ENCODE data around the gene TEF. TPM values are rescaled to one million over a fixed set of nuclear protein-coding genes. Genes with fewer than 3 reads are reported as not detected.

The TEF gene
- total and polyA plus RNA-seq, 9 of the 15 experiments (the other 6 are each of a cell fraction or from before 2014, with no cell fraction given) = 0.04 to 3.1 (median 1.2) TPM

DNA sequence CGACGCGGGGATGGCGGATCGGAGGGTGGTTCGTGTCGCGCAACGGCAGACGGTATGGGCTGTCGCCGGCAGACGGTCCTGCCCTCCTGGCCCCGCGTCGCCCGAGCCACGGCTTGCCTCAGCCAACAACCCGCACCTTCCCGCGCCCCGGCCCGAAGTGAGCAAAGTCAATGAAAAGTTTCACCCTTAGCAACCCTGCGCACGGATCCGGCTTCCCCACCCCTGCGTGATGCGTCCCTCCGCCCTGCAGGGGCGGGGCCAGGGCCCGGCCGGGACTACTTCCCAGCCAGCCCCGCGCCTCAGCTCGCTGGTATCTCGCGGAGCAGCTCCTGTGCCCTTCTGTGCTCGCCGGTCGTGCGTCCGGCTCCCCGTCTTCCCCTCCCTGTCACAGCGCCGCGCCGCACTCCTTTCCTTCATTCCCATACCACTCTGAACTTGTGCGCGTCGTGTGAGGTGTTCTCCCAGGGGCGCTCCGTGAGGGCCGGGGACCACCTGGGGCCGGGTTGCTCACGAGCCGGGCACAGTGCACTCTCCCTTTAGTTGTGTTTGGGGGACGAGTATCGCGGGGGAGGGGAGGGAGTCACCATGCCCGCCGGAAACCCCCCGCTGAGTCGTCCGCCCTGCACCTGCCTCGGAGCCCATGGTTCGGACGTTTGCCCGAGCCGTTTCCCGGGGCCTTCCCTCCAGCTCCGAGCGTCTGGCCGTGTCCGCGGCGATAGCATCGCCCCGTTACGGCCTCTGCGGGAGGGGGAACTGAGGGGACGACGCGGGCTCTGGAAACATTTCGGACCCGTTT lies 65.1 kb downstream of the TEF start, which contains the start of gene TOB2 (continued):
- TF ChIP-seq, protein P1, sequence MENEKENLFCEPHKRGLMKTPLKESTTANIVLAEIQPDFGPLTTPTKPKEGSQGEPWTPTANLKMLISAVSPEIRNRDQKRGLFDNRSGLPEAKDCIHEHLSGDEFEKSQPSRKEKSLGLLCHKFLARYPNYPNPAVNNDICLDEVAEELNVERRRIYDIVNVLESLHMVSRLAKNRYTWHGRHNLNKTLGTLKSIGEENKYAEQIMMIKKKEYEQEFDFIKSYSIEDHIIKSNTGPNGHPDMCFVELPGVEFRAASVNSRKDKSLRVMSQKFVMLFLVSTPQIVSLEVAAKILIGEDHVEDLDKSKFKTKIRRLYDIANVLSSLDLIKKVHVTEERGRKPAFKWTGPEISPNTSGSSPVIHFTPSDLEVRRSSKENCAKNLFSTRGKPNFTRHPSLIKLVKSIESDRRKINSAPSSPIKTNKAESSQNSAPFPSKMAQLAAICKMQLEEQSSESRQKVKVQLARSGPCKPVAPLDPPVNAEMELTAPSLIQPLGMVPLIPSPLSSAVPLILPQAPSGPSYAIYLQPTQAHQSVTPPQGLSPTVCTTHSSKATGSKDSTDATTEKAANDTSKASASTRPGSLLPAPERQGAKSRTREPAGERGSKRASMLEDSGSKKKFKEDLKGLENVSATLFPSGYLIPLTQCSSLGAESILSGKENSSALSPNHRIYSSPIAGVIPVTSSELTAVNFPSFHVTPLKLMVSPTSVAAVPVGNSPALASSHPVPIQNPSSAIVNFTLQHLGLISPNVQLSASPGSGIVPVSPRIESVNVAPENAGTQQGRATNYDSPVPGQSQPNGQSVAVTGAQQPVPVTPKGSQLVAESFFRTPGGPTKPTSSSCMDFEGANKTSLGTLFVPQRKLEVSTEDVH (IDR thresholded peaks at IDR 0.05; ENCODE audit: low read depth, partially characterized antibody) = no peak
- no peak for TF ChIP-seq SRSF1 (IDR thresholded peaks at IDR 0.05; ENCODE audit: low read depth, low read length)
- TF ChIP-seq FUS (optimal IDR thresholded peaks at IDR 0.05; ENCODE audit: low read depth, low read length) = no peak
- TF ChIP-seq JUNB (CRISPR knock-in tag; conservative IDR thresholded peaks at IDR 0.05) = no peak
- peak; percentile 67 for TF ChIP-seq RFX5 (IDR thresholded peaks at IDR 0.05; ENCODE audit: low read depth, low read length)
- TF ChIP-seq SMARCA5 (IDR thresholded peaks at IDR 0.05) = no peak
- TF ChIP-seq, protein P2, sequence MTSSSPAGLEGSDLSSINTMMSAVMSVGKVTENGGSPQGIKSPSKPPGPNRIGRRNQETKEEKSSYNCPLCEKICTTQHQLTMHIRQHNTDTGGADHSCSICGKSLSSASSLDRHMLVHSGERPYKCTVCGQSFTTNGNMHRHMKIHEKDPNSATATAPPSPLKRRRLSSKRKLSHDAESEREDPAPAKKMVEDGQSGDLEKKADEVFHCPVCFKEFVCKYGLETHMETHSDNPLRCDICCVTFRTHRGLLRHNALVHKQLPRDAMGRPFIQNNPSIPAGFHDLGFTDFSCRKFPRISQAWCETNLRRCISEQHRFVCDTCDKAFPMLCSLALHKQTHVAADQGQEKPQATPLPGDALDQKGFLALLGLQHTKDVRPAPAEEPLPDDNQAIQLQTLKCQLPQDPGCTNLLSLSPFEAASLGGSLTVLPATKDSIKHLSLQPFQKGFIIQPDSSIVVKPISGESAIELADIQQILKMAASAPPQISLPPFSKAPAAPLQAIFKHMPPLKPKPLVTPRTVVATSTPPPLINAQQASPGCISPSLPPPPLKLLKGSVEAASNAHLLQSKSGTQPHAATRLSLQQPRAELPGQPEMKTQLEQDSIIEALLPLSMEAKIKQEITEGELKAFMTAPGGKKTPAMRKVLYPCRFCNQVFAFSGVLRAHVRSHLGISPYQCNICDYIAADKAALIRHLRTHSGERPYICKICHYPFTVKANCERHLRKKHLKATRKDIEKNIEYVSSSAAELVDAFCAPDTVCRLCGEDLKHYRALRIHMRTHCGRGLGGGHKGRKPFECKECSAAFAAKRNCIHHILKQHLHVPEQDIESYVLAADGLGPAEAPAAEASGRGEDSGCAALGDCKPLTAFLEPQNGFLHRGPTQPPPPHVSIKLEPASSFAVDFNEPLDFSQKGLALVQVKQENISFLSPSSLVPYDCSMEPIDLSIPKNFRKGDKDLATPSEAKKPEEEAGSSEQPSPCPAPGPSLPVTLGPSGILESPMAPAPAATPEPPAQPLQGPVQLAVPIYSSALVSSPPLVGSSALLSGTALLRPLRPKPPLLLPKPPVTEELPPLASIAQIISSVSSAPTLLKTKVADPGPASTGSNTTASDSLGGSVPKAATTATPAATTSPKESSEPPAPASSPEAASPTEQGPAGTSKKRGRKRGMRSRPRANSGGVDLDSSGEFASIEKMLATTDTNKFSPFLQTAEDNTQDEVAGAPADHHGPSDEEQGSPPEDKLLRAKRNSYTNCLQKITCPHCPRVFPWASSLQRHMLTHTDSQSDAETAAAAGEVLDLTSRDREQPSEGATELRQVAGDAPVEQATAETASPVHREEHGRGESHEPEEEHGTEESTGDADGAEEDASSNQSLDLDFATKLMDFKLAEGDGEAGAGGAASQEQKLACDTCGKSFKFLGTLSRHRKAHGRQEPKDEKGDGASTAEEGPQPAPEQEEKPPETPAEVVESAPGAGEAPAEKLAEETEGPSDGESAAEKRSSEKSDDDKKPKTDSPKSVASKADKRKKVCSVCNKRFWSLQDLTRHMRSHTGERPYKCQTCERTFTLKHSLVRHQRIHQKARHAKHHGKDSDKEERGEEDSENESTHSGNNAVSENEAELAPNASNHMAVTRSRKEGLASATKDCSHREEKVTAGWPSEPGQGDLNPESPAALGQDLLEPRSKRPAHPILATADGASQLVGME (CRISPR knock-in tag; IDR thresholded peaks at IDR 0.05) = no peak
- no peak for TF ChIP-seq POLR3A (IDR thresholded peaks at IDR 0.05; ENCODE audit: borderline replicate concordance, extremely low read depth, insufficient read depth, insufficient read length)
- TF ChIP-seq DIDO1 (tag; IDR thresholded peaks at IDR 0.05; ENCODE audit: low read depth) = no peak
- TF ChIP-seq TGIF2 (CRISPR knock-in tag; IDR thresholded peaks at IDR 0.05) = no peak
- no peak for TF ChIP-seq SMC3 (conservative IDR thresholded peaks at IDR 0.05; ENCODE audit: insufficient read depth, low read depth, low read length)
- TF ChIP-seq XRCC3 (IDR thresholded peaks at IDR 0.05) = no peak
- TF ChIP-seq STAT5A (IDR thresholded peaks at IDR 0.05; ENCODE audit: borderline replicate concordance, low read length) = no peak
- TF ChIP-seq FOXP1 (CRISPR knock-in tag; IDR thresholded peaks at IDR 0.05) = peak; percentile 83; the same call in 1 of the 2 replicates
- no peak for TF ChIP-seq NR2C1 (IDR thresholded peaks at IDR 0.05)
- 0 out of 2 replicates have a peak, but pooled peaks have one; percentile 17 for TF ChIP-seq NR2C1 (tag; IDR thresholded peaks at IDR 0.05)
- TF ChIP-seq CBFB (CRISPR knock-in tag; IDR thresholded peaks at IDR 0.05) = peak; percentile 71; the same call in 1 of the 2 replicates
- TF ChIP-seq BRF1 (IDR thresholded peaks at IDR 0.05; ENCODE audit: borderline replicate concordance, extremely low read depth, insufficient read length) = no peak
- TF ChIP-seq, protein P3, sequence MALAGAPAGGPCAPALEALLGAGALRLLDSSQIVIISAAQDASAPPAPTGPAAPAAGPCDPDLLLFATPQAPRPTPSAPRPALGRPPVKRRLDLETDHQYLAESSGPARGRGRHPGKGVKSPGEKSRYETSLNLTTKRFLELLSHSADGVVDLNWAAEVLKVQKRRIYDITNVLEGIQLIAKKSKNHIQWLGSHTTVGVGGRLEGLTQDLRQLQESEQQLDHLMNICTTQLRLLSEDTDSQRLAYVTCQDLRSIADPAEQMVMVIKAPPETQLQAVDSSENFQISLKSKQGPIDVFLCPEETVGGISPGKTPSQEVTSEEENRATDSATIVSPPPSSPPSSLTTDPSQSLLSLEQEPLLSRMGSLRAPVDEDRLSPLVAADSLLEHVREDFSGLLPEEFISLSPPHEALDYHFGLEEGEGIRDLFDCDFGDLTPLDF (CRISPR knock-in tag; IDR thresholded peaks at IDR 0.05) = peak; percentile 83; the same call in 1 of the 2 replicates
